AG04449 (cell line): ENCODE data around the gene KIAA0232.

Experiments used
- CTCF ChIA-PET: fragments of 350-600 bp; formaldehyde crosslinking; extraction: SDS; loops from one replicate; lab custom pipeline; 2021; ENCODE audit warnings: antibody characterized with exemption; lab: Yijun Ruan, JAX
- POLR2A ChIA-PET: fragments of 400-600, 350-600 bp; formaldehyde crosslinking; extraction: SDS; loops from one replicate; lab custom pipeline; 2020; ENCODE audit warnings: antibody characterized with exemption, inconsistent platforms; lab: Yijun Ruan, JAX
- DNase-seq: peaks from one replicate; pipeline ENCODE4 v3.0.0-alpha.2; 2010; ENCODE audit warnings: low read depth, low spot score
- H3K4me3 ChIP-seq: 2 replicates; pipeline ENCODE4 v1.5.1; 2011; ENCODE audit warnings: low read depth, mild to moderate bottlenecking, control low read depth, low read length
- CTCF ChIP-seq: IDR thresholded peaks from one replicate; pipeline ENCODE4 v1.5.1; 2011; ENCODE audit warnings: mild to moderate bottlenecking, moderate library complexity, low read length, control low read depth, inconsistent platforms; ENCODE audit not compliant: insufficient read depth; ENCODE audit errors: missing control alignments

Gene KIAA0232

GRCh38 chr4:6749340-6750171 is 33.0 kb upstream of the KIAA0232 start:
- no peak for DNase-seq
- no peak overlapping the region for H3K4me3 ChIP-seq
- POLR2A ChIA-PET: no interaction called here
- CTCF ChIA-PET: no interaction called here
- TF ChIP-seq CTCF: no peak

- ChIA-PET POLR2A (no interaction called here), CTCF (no interaction called here)
- no peak for DNase-seq
- no peak for TF ChIP-seq CTCF
- H3K4me3 ChIP-seq: no peak overlapping the region
Observed at GRCh38 chr4:6750286-6751221, 32.0 kb upstream of the KIAA0232 start.

GRCh38 chr4:6751611-6752485 is 30.7 kb upstream of the KIAA0232 start:
- ChIA-PET CTCF (no interaction called here), POLR2A (no interaction called here)
- DNase-seq: no peak
- TF ChIP-seq CTCF: no peak
- no peak overlapping the region for H3K4me3 ChIP-seq

- TF ChIP-seq CTCF: no peak
- DNase-seq: no peak
- CTCF ChIA-PET: interaction anchor here (2.1 kb wide), 1 partner anchor 121 kb away, joined by 7 read pairs; no protein-coding TSS in a partner anchor
- POLR2A ChIA-PET: no interaction called here
- H3K4me3 ChIP-seq: no peak overlapping the region
Observed at GRCh38 chr4:6752486-6752829, 30.1 kb upstream of the KIAA0232 start.

GRCh38 chr4:6753103-6753560 is 29.4 kb upstream of the KIAA0232 start:
- ChIA-PET CTCF (interaction anchor here (2.1 kb wide), 1 partner anchor 121 kb away, joined by 7 read pairs; no protein-coding TSS in a partner anchor), POLR2A (no interaction called here)
- no peak for TF ChIP-seq CTCF
- no peak for DNase-seq
- H3K4me3 ChIP-seq: no peak overlapping the region
